Measurements from ENCODE around the gene PATJ.

PATJ gene

GRCh38 chr1:61973100-61973837, 231.0 kb downstream of the PATJ start:
- no peak for TF ChIP-seq CTCF (IDR thresholded peaks at IDR 0.05; ENCODE audit: insufficient read depth, missing control alignments)
- DNase-seq (ENCODE audit: insufficient read length, low spot score) = no peak
- FAIRE-seq = no peak

GRCh38 chr1:61975638-61976037, 233.4 kb downstream of the PATJ start:
- no peak for FAIRE-seq

GRCh38 chr1:61976566-61976965, 234.3 kb downstream of the PATJ start:
- TF ChIP-seq CTCF (IDR thresholded peaks at IDR 0.05; ENCODE audit: insufficient read depth, missing control alignments) = no peak
- FAIRE-seq = no peak
- no peak for DNase-seq (ENCODE audit: insufficient read length, low spot score)

More at GRCh38 chr1:61975638-61976037, 233.4 kb downstream of the PATJ start:
- TF ChIP-seq CTCF (IDR thresholded peaks at IDR 0.05; ENCODE audit: insufficient read depth, missing control alignments) = no peak
- DNase-seq (ENCODE audit: insufficient read length, low spot score) = no peak

GRCh38 chr1:61978796-61979195, 236.5 kb downstream of the PATJ start:
- TF ChIP-seq CTCF (IDR thresholded peaks at IDR 0.05; ENCODE audit: insufficient read depth, missing control alignments) = no peak
- no peak for DNase-seq (ENCODE audit: insufficient read length, low spot score)
- peak; percentile 16 for FAIRE-seq

- FAIRE-seq = no peak
- DNase-seq (ENCODE audit: insufficient read length, low spot score) = no peak
- TF ChIP-seq CTCF (IDR thresholded peaks at IDR 0.05; ENCODE audit: insufficient read depth, missing control alignments) = no peak
Observed at GRCh38 chr1:61979729-61980128, 237.4 kb downstream of the PATJ start.

GRCh38 chr1:61980561-61980960, 238.3 kb downstream of the PATJ start:
- DNase-seq (ENCODE audit: insufficient read length, low spot score) = no peak
- FAIRE-seq = no peak
- TF ChIP-seq CTCF (IDR thresholded peaks at IDR 0.05; ENCODE audit: insufficient read depth, missing control alignments) = no peak

GRCh38 chr1:61981870-61982660, 239.8 kb downstream of the PATJ start:
- no peak for FAIRE-seq
- no peak for DNase-seq (ENCODE audit: insufficient read length, low spot score)
- no peak for TF ChIP-seq CTCF (IDR thresholded peaks at IDR 0.05; ENCODE audit: insufficient read depth, missing control alignments)
